Spleen (tissue), 11 donors: ENCODE data around the gene RAI14. TPM values are rescaled to one million over a fixed set of nuclear protein-coding genes. Genes with fewer than 3 reads are reported as not detected.

Source experiments
- DNase-seq: peaks from one replicate; pipeline ENCODE4 v3.0.0-alpha.2; 2020
- H3K27ac ChIP-seq, 8 donors: fragments of 200-600 bp; sonication (generic) in 7 of 8; 1 replicate in 4 of 8; 2 replicates in 4 of 8; pipeline versions ENCODE4 v1.5.0 to v1.8.0; 2016 to 2021; ENCODE audit warnings: inconsistent platforms in 4 of 8, mild to moderate bottlenecking in 4 of 8, moderate library complexity in 1 of 8
- H3K27me3 ChIP-seq, 7 donors: fragments of 200-600 bp; sonication (generic) in 6 of 7; replicated peaks in 1 of 7; 1 replicate in 4 of 7; 2 replicates in 3 of 7; pipeline versions ENCODE4 v1.5.0 to v1.8.0; 2016 to 2021; ENCODE audit warnings: inconsistent platforms in 3 of 7, mild to moderate bottlenecking in 1 of 7
- H3K36me3 ChIP-seq, 6 donors: fragments of 200-600 bp; sonication (generic) in 5 of 6; 1 replicate in 4 of 6; 2 replicates in 2 of 6; pipeline versions ENCODE4 v1.5.0 to v1.8.0; 2016 to 2021; ENCODE audit warnings: inconsistent platforms in 2 of 6
- H3K4me1 ChIP-seq, 6 donors: fragments of 200-600 bp; sonication (generic) in 5 of 6; 1 replicate in 3 of 6; 2 replicates in 3 of 6; pipeline versions ENCODE4 v1.5.0 to v1.8.0; 2016 to 2021; ENCODE audit warnings: inconsistent platforms in 3 of 6
- H3K4me3 ChIP-seq, 8 donors: fragments of 200-600 bp; sonication (generic) in 7 of 8; 1 replicate in 4 of 8; 2 replicates in 4 of 8; pipeline versions ENCODE4 v1.5.0 to v1.8.0; 2016 to 2021; ENCODE audit warnings: inconsistent platforms in 4 of 8, mild to moderate bottlenecking in 4 of 8, moderate library complexity in 2 of 8
- H3K9me3 ChIP-seq, 8 donors: fragments of 200-600 bp; sonication (generic) in 7 of 8; 1 replicate in 4 of 8; 2 replicates in 4 of 8; pipeline versions ENCODE4 v1.5.0 to v1.8.0; 2016 to 2021; ENCODE audit warnings: inconsistent platforms in 4 of 8
- CTCF ChIP-seq, 11 experiments: fragments of 200-600 bp in 7 of 11; fragments of 450-650 bp in 4 of 11; sonication (generic) in 4 of 11; IDR thresholded peaks in 8 of 11; conservative IDR thresholded peaks in 3 of 11; 1 replicate in 7 of 11; 2 replicates in 4 of 11; pipeline versions ENCODE4 v1.4.0 to v1.8.0; 2016 to 2021; ENCODE audit warnings: antibody characterized with exemption in 11 of 11, inconsistent platforms in 4 of 11, mild to moderate bottlenecking in 1 of 11
- POLR2A ChIP-seq, 3 donors: fragments of 450-650 bp; IDR thresholded peaks; one replicate each; pipeline ENCODE4 v1.5.1; 2017; ENCODE audit warnings: antibody characterized with exemption in 3 of 3, mild to moderate bottlenecking in 1 of 3
- POLR2AphosphoS5 ChIP-seq, 3 donors: sonication (generic); formaldehyde crosslinking; IDR thresholded peaks; one replicate each; pipeline ENCODE4 v1.5.1; 2017; ENCODE audit warnings: antibody characterized with exemption in 3 of 3
- WGBS, 5 donors: extraction: QIAGEN DNeasy Blood & Tissue Kit in 3 of 5; methylation state at CpG; one replicate each; pipeline versions ENCODE4 v1.1.5 to v1.1.7; 2013 to 2018; 5-methylcytosine and 5-hydroxymethylcytosine counted together
- intact Hi-C: fragments of 100-400 bp; cut with DNase I; formaldehyde crosslinking; loops from one replicate; pipeline ENCODE4 v1.15.0; 2023; ENCODE audit warnings: low total_unique reads
- polyA plus RNA-seq, 3 donors: library from polyadenylated mRNA; stranded (reverse); fragments of 200-250 nt; gene quantifications; one replicate each; pipeline ENCODE4 v1.2.1, GENCODE V29; 2013
- total RNA-seq, 7 donors: library from RNA; depleted of rRNA in 3 of 7; stranded (reverse); fragments of >200 nt in 3 of 7; fragmentation: NEBNext Ultra II Directional in 4 of 7; extraction: Animal tissue kit (Norgen Biotek cat#: 25700) in 4 of 7; gene quantifications; one replicate each; pipeline versions ENCODE4 v1.1.0 to v1.2.1, GENCODE V29; 2016 to 2021
- donor health status: healthy with polysubstance abuse.
- donor health status: DM: no; HTN: no; CAD: no; lungs with moderate emphysema.
- donor health status: DM: no; HTN: no; CAD: no.
- donor health status: Bipolar disorder and iron deficiency.
- donor health status: healthy.
- donor health status: DM: no; HTN: no; CAD: no.
- donor health status: DM: yes; HTN: yes; CAD: no.

Gene RAI14
- total and polyA plus RNA-seq, 10 donors = 14.2 to 217 (median 116) TPM

DNA sequence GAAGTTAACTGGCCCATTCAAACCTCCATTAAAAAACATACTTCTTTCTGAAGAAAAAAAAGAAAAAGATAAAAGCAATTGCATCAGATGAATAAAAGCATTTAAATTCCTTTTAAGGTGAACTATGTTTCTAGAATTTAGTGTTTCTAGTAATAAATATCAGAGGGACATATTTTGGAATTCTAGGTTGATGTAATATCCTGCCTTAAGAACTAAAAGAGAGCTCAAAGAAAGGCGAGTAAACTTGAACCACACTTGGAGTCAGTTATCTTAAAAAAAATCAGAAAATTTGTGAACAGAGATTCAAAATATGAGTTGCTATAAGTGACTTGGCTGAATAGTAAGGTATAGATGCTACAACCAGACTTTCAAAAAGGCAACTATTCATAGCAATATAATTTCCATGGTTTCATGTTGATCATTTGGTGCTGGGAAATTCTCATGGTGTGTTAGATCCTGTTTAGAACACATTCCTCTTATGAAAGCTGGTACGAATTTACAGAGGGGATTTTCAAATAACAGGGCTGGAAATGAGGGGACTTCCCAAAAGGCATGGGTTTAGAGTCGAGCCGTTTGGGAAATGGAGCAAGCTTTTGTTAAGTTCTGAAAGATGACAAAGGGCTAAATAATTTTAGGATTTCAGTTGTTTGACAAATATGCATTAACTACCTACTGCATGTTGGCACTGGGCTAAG is 37.6 kb upstream of the RAI14 start:
- WGBS, 5 donors = 65 to 77% (median 68%) methylated on average over 4 of the region's 4 CpGs

DNA sequence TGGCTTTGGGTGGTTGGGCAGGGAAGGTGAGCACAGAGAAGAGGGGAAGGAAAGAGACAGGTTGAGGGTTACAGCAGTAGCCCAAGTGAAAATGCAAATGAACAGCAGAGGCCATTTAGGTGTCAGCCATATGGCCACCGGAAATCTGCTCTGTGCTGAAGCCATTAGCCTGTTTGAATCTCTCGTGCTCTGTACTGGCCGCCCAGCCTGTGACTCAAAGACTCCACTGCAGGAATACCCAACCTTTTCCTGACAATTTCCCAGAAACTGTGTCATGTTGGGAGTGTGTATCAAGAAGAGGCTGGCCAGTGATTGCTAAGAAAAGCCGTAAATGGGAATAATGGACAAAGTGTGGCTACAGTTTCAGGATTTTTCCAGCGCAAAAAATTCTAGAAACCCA is 35.9 kb upstream of the RAI14 start:
- no peaks in the 10 kb centered on the region for H3K9me3 ChIP-seq
- H3K27ac ChIP-seq = no peak overlapping the region
- no peak overlapping the region for H3K4me3 ChIP-seq
- WGBS, 5 donors = 90 to 97% (median 95%) methylated on average over 5 of the region's 5 CpGs
- intact Hi-C loops = no loop called here
- TF ChIP-seq CTCF (IDR thresholded peaks at IDR 0.05 in 8 of 11, conservative IDR thresholded peaks at IDR 0.05 in 3 of 11) (no peak), POLR2AphosphoS5 (IDR thresholded peaks at IDR 0.05) (no peak), POLR2A (IDR thresholded peaks at IDR 0.05) (no peak)
- DNase-seq = no peak
- no peaks in the 10 kb centered on the region for H3K27me3 ChIP-seq
- peaks cover 0 to 11% (median 0%) of the 10 kb centered on the region in 6 donors for H3K4me1 ChIP-seq
- H3K36me3 ChIP-seq = no peaks in the 10 kb centered on the region

More for the DNA sequence above, 37.6 kb upstream of the RAI14 start:
- Histone ChIP-seq H3K36me3 (no peaks in the 10 kb centered on the region), H3K4me3 (no peak overlapping the region), H3K27me3 (no peaks in the 10 kb centered on the region), H3K9me3 (no peaks in the 10 kb centered on the region), H3K27ac (peak overlapping the region in 2 of 8 donors; percentile 16 to 38), H3K4me1 (peaks cover 0 to 11% (median 0%) of the 10 kb centered on the region in 6 donors)
- no peak for DNase-seq
- TF ChIP-seq POLR2AphosphoS5 (IDR thresholded peaks at IDR 0.05) (no peak), POLR2A (IDR thresholded peaks at IDR 0.05) (no peak), CTCF (IDR thresholded peaks at IDR 0.05 in 8 of 11, conservative IDR thresholded peaks at IDR 0.05 in 3 of 11) (no peak)
- intact Hi-C loops = no loop called here

GRCh38 chr5:34621277-34622097 is 34.6 kb upstream of the RAI14 start:
- no peaks in the 10 kb centered on the region for H3K36me3 ChIP-seq
- H3K4me1 ChIP-seq = peaks cover 0 to 11% (median 0%) of the 10 kb centered on the region in 6 donors
- H3K4me3 ChIP-seq = no peak overlapping the region
- H3K9me3 ChIP-seq = no peaks in the 10 kb centered on the region
- no peak for DNase-seq
- TF ChIP-seq POLR2A (IDR thresholded peaks at IDR 0.05) = no peak
- peak in 1 of 3 donors; percentile 32 for TF ChIP-seq POLR2AphosphoS5 (IDR thresholded peaks at IDR 0.05)
- whole genome bisulfite sequencing, 5 donors = 60 to 77% (median 65%) methylated on average over 5 of the region's 5 CpGs
- no peaks in the 10 kb centered on the region for H3K27me3 ChIP-seq
- H3K27ac ChIP-seq = peak overlapping the region; percentile 29 to 75 (median 54)
- intact Hi-C loops = no loop called here

- peak overlapping the region; percentile 29 to 75 (median 54) for H3K27ac ChIP-seq
- H3K27me3 ChIP-seq = no peaks in the 10 kb centered on the region
- TF ChIP-seq POLR2A (IDR thresholded peaks at IDR 0.05) = no peak
- TF ChIP-seq CTCF (IDR thresholded peaks at IDR 0.05 in 8 of 11, conservative IDR thresholded peaks at IDR 0.05 in 3 of 11) = no peak
- TF ChIP-seq POLR2AphosphoS5 (IDR thresholded peaks at IDR 0.05) = no peak
- H3K9me3 ChIP-seq = no peaks in the 10 kb centered on the region
- intact Hi-C loops = no loop called here
- no peak overlapping the region for H3K4me3 ChIP-seq
- no peak for DNase-seq
- no peaks in the 10 kb centered on the region for H3K36me3 ChIP-seq
- H3K4me1 ChIP-seq = peaks cover 0 to 11% (median 0%) of the 10 kb centered on the region in 6 donors
- WGBS, 5 donors = 50 to 77% (median 70%) methylated on average over 1 of the region's 1 CpG
Observed at GRCh38 chr5:34622098-34622400, 34.1 kb upstream of the RAI14 start.
